PC-9 (cell line): ENCODE results near the gene ABHD4. TPM values are rescaled to one million over a fixed set of nuclear protein-coding genes. Genes with fewer than 3 reads are reported as not detected.
A peak's percentile ranks its signal among the peaks of the same experiment; 100 is the strongest.

Source experiments
- BruUV-seq: library from RNA; stranded (reverse); fragments of 400-500 nt; replicated peaks from 2 replicates; lab custom pipeline; 2021; lab: Mats Ljungman, UMichigan
- CTCF ChIA-PET: fragments of 300-600 bp; sonication (Branson Sonifier 250); formaldehyde crosslinking; loops from one replicate; lab custom pipeline; 2022; ENCODE audit warnings: antibody characterized with exemption; lab: Charles Lee
- POLR2A ChIA-PET: fragments of 300-600 bp; sonication (Branson Sonifier 250); formaldehyde crosslinking; loops from one replicate; lab custom pipeline; 2022; ENCODE audit warnings: antibody characterized with exemption; ENCODE audit not compliant: unreplicated experiment; lab: Charles Lee
- DNase-seq, 2 experiments: peaks; one replicate each; pipeline versions ENCODE4 v3.0.0 to v3.0.0-alpha.2; 2015 to 2022; ENCODE audit warnings: mixed read lengths in 1 of 2
- H2AFZ ChIP-seq: fragments of 200-600 bp; sonication (generic); 2 replicates; pipeline ENCODE4 v1.8.1; 2017; ENCODE audit warnings: antibody characterized with exemption
- H3F3A ChIP-seq: fragments of 200-600 bp; sonication (generic); 2 replicates; pipeline ENCODE4 v1.8.1; 2017; ENCODE audit warnings: antibody characterized with exemption, mild to moderate bottlenecking, low read depth; ENCODE audit not compliant: insufficient read depth
- H3K27ac ChIP-seq: fragments of 200-600 bp; sonication (generic); 2 replicates; pipeline ENCODE4 v1.6.1; 2016; ENCODE audit warnings: mixed run types
- H3K27me3 ChIP-seq: fragments of 200-600 bp; sonication (generic); 2 replicates; pipeline ENCODE4 v1.6.1; 2016; ENCODE audit warnings: low read depth, mixed run types; ENCODE audit not compliant: insufficient read depth
- H3K36me3 ChIP-seq: fragments of 200-600 bp; sonication (generic); 2 replicates; pipeline ENCODE4 v1.6.1; 2016; ENCODE audit warnings: low read depth, mixed run types
- H3K4me1 ChIP-seq: fragments of 200-600 bp; sonication (generic); replicated peaks from 2 replicates; pipeline ENCODE4 v1.6.1; 2016; ENCODE audit warnings: mixed run types; ENCODE audit not compliant: insufficient read depth
- H3K4me2 ChIP-seq: fragments of 200-600 bp; sonication (generic); 2 replicates; pipeline ENCODE4 v1.6.1; 2017; ENCODE audit warnings: mixed run types
- H3K4me3 ChIP-seq: fragments of 200-600 bp; sonication (generic); 2 replicates; pipeline ENCODE4 v1.6.1; 2016; ENCODE audit warnings: mixed run types
- H3K79me2 ChIP-seq: fragments of 200-600 bp; sonication (generic); 2 replicates; pipeline ENCODE4 v1.6.1; 2017; ENCODE audit warnings: low read depth, mixed run types
- H3K9me2 ChIP-seq: fragments of 200-600 bp; sonication (generic); 2 replicates; pipeline ENCODE4 v1.8.1; 2017; ENCODE audit warnings: mild to moderate bottlenecking; ENCODE audit not compliant: insufficient read depth
- H3K9me3 ChIP-seq: fragments of 200-600 bp; sonication (generic); 2 replicates; pipeline ENCODE4 v1.8.1; 2016; ENCODE audit warnings: low read depth; ENCODE audit not compliant: insufficient read depth
- H4K20me1 ChIP-seq: fragments of 200-600 bp; sonication (generic); 2 replicates; pipeline ENCODE4 v1.8.1; 2017; ENCODE audit not compliant: insufficient read depth
- CTCF ChIP-seq: fragments of 200-600 bp; sonication (generic); conservative IDR thresholded peaks from 2 replicates; pipeline ENCODE4 v1.6.1; 2017; ENCODE audit warnings: mixed run types, antibody characterized with exemption, mild to moderate bottlenecking, moderate library complexity
- EZH2 ChIP-seq: fragments of 200-600 bp; sonication (generic); IDR thresholded peaks from 2 replicates; pipeline ENCODE4 v1.8.0; 2017; ENCODE audit warnings: antibody characterized with exemption, low read depth
- intact Hi-C: fragments of 100-400 bp; cut with micrococcal nuclease; formaldehyde crosslinking; loops from one replicate; pipeline ENCODE4 v1.10.0; 2022; ENCODE audit not compliant: unreplicated experiment
- total RNA-seq: library from RNA; stranded (reverse); gene quantifications from 2 replicates; pipeline ENCODE4 v1.2.3, GENCODE V29; 2021

The ABHD4 gene
- total RNA-seq, 1 experiment from 2014 or later: 83.2 TPM

- ChIA-PET POLR2A (no interaction called here), CTCF (interaction anchor here (0.5 kb wide), 1 partner anchor 395 kb away, joined by 3 read pairs; no protein-coding TSS in a partner anchor)
- no TSS peak for BruUV-seq
- Histone ChIP-seq H3K79me2 (no peaks in the 10 kb centered on the region), H3K9me2 (no peaks in the 10 kb centered on the region), H3K27me3 (no peaks in the 10 kb centered on the region), H3F3A (peaks cover 18% of the 10 kb centered on the region; the same call in 1 of the 2 replicates), H4K20me1 (no peaks in the 10 kb centered on the region), H3K27ac (no peak overlapping the region), H2AFZ (no peak overlapping the region), H3K4me2 (no peak overlapping the region), H3K4me3 (no peak overlapping the region), H3K9me3 (no peaks in the 10 kb centered on the region), H3K36me3 (no peaks in the 10 kb centered on the region), H3K4me1 (peaks cover 45% of the 10 kb centered on the region)
- TF ChIP-seq EZH2 (no peak), CTCF (no peak)
- no peak for DNase-seq
- intact Hi-C loops: loop anchor here (5.0 kb wide), 3 partner anchors 241 to 331 kb away; no protein-coding TSS in a partner anchor
Observed at GRCh38 chr14:22558221-22558913, 39.7 kb upstream of the ABHD4 start.

GRCh38 chr14:22559041-22559440, 39.1 kb upstream of the ABHD4 start:
- Histone ChIP-seq H3K79me2 (no peaks in the 10 kb centered on the region), H3K36me3 (no peaks in the 10 kb centered on the region), H3K9me2 (no peaks in the 10 kb centered on the region), H3K4me1 (peaks cover 45% of the 10 kb centered on the region), H3K27me3 (no peaks in the 10 kb centered on the region), H3K4me2 (no peak overlapping the region), H3K4me3 (no peak overlapping the region), H2AFZ (no peak overlapping the region), H3K27ac (no peak overlapping the region), H3F3A (peaks cover 18% of the 10 kb centered on the region; the same call in 1 of the 2 replicates), H3K9me3 (no peaks in the 10 kb centered on the region), H4K20me1 (no peaks in the 10 kb centered on the region)
- POLR2A ChIA-PET: no interaction called here
- intact Hi-C loops: loop anchor here (5.0 kb wide), 3 partner anchors 242 to 332 kb away; no protein-coding TSS in a partner anchor
- no TSS peak for BruUV-seq
- TF ChIP-seq CTCF (no peak), EZH2 (no peak)
- no peak for DNase-seq
- CTCF ChIA-PET: no interaction called here

- intact Hi-C loops: no loop called here
- POLR2A ChIA-PET: interaction anchor here (0.5 to 0.8 kb wide), 2 partner anchors 213 to 367 kb away, joined by 4 to 5 read pairs; no protein-coding TSS in a partner anchor
- H3F3A ChIP-seq: peaks cover 18% of the 10 kb centered on the region; the same call in 1 of the 2 replicates
- H3K4me2 ChIP-seq: peak overlapping the region; percentile 60
- H3K27me3 ChIP-seq: no peaks in the 10 kb centered on the region
- no peaks in the 10 kb centered on the region for H3K79me2 ChIP-seq
- peak in 1 of 2 experiments; percentile 71 for DNase-seq
- no peak overlapping the region for H2AFZ ChIP-seq
- no peaks in the 10 kb centered on the region for H3K9me3 ChIP-seq
- no TSS peak for BruUV-seq
- H4K20me1 ChIP-seq: no peaks in the 10 kb centered on the region
- CTCF ChIA-PET: no interaction called here
- H3K27ac ChIP-seq: peak overlapping the region; percentile 37; the same call in 1 of the 2 replicates
- H3K36me3 ChIP-seq: peaks cover 5% of the 10 kb centered on the region; the same call in 1 of the 2 replicates
- peaks cover 37% of the 10 kb centered on the region for H3K4me1 ChIP-seq
- no peaks in the 10 kb centered on the region for H3K9me2 ChIP-seq
- TF ChIP-seq CTCF (no peak), EZH2 (no peak)
- H3K4me3 ChIP-seq: no peak overlapping the region
Observed at GRCh38 chr14:22560662-22561365, 37.3 kb upstream of the ABHD4 start.
